AG04449 (cell line): Measurements from ENCODE around the gene ADGRG1.

Experiments
- CTCF ChIA-PET: fragments of 350-600 bp; formaldehyde crosslinking; extraction: SDS; loops from one replicate; lab custom pipeline; 2021; ENCODE audit warnings: antibody characterized with exemption; lab: Yijun Ruan, JAX
- POLR2A ChIA-PET: fragments of 400-600, 350-600 bp; formaldehyde crosslinking; extraction: SDS; loops from one replicate; lab custom pipeline; 2020; ENCODE audit warnings: antibody characterized with exemption, inconsistent platforms; lab: Yijun Ruan, JAX
- DNase-seq: peaks from one replicate; pipeline ENCODE4 v3.0.0-alpha.2; 2010; ENCODE audit warnings: low read depth, low spot score
- H3K4me3 ChIP-seq: 2 replicates; pipeline ENCODE4 v1.5.1; 2011; ENCODE audit warnings: low read depth, mild to moderate bottlenecking, control low read depth, low read length
- CTCF ChIP-seq: IDR thresholded peaks from one replicate; pipeline ENCODE4 v1.5.1; 2011; ENCODE audit warnings: mild to moderate bottlenecking, moderate library complexity, low read length, control low read depth, inconsistent platforms; ENCODE audit not compliant: insufficient read depth; ENCODE audit errors: missing control alignments

Gene ADGRG1

GRCh38 chr16:57684626-57685358 is 56.4 kb downstream of the ADGRG1 start:
- CTCF ChIA-PET = no interaction called here
- H3K4me3 ChIP-seq = no peak overlapping the region
- POLR2A ChIA-PET = no interaction called here
- no peak for DNase-seq
- TF ChIP-seq CTCF = no peak

- no peak for DNase-seq
- no peak overlapping the region for H3K4me3 ChIP-seq
- no peak for TF ChIP-seq CTCF
- POLR2A ChIA-PET = no interaction called here
- CTCF ChIA-PET = no interaction called here
Observed at GRCh38 chr16:57685633-57686032, 57.2 kb downstream of the ADGRG1 start.

- no peak for DNase-seq
- no peak for TF ChIP-seq CTCF
- CTCF ChIA-PET = interaction anchor here (0.6 kb wide), 1 partner anchor 106 kb away, joined by 3 read pairs; no protein-coding TSS in a partner anchor
- POLR2A ChIA-PET = no interaction called here
- H3K4me3 ChIP-seq = no peak overlapping the region
Observed at GRCh38 chr16:57686577-57686976, 58.1 kb downstream of the ADGRG1 start.

GRCh38 chr16:57687363-57687929 is 59.0 kb downstream of the ADGRG1 start:
- no peak for TF ChIP-seq CTCF

GRCh38 chr16:57688487-57688986 is 60.1 kb downstream of the ADGRG1 start:
- no peak for TF ChIP-seq CTCF
- POLR2A ChIA-PET = no interaction called here
- no peak overlapping the region for H3K4me3 ChIP-seq
- CTCF ChIA-PET = no interaction called here
- DNase-seq = no peak

More at GRCh38 chr16:57687363-57687929, 59.0 kb downstream of the ADGRG1 start:
- POLR2A ChIA-PET = no interaction called here
- DNase-seq = no peak
- H3K4me3 ChIP-seq = no peak overlapping the region
- CTCF ChIA-PET = no interaction called here

- TF ChIP-seq CTCF = no peak
- ChIA-PET POLR2A (no interaction called here), CTCF (interaction anchor here (0.9 kb wide), 1 partner anchor 41 kb away, joined by 3 read pairs; no protein-coding TSS in a partner anchor)
- H3K4me3 ChIP-seq = no peak overlapping the region
- DNase-seq = no peak
Observed at GRCh38 chr16:57688987-57689761, 60.7 kb downstream of the ADGRG1 start.
